Activated effector memory CD4-positive, alpha-beta T cell treated with anti-CD3 and anti-CD28 coated beads, Interleukin-2, amount 50 U/mL, for 16 hours (primary cell): ENCODE measurements around the gene MTMR6.
"Not testable (repeated sequence)": the region's sequence is repeated elsewhere in the genome, so short reads cannot be mapped to it uniquely, and the experiment has no call there.

ENCODE experiments used
- DNase-seq: peaks from one replicate; pipeline ENCODE4 v3.0.0-alpha.2; 2020

MTMR6 gene

GRCh38 chr13:25286969-25287961 is at the start of gene MTMR6:
Gene MTMR6 (minus strand): TSS chr13:25287488. CDS start chr13:25287247, 241 bp downstream.
- DNase-seq, result peak; percentile 99

- no peak for DNase-seq
Observed at GRCh38 chr13:25335856-25336255, 48.6 kb upstream of the MTMR6 start.

- DNase-seq, result no peak
Observed at GRCh38 chr13:25330541-25330940, 43.3 kb upstream of the MTMR6 start.

DNA sequence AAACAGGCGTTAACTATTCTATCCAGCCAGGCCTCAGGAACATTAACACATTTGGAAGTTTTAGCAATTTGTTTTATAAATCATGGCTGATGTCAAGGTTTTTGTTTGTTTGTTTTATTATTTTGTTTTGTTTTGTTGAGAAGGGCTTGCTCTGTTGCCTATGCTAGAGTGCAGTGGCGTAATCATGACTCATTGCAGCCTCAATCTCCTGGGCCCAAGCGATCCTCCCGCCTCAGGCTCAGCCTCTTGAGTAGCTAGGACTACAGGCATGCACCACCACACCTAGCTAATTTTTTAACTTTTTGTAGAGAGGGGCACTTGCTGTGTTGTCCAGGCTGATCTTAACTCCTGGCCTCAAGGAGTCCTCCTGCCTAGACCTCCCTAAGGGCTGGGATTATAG is 42.4 kb upstream of the MTMR6 start:
- DNase-seq, result no peak

GRCh38 chr13:25324100-25324499 is 36.8 kb upstream of the MTMR6 start:
- no peak for DNase-seq

DNA sequence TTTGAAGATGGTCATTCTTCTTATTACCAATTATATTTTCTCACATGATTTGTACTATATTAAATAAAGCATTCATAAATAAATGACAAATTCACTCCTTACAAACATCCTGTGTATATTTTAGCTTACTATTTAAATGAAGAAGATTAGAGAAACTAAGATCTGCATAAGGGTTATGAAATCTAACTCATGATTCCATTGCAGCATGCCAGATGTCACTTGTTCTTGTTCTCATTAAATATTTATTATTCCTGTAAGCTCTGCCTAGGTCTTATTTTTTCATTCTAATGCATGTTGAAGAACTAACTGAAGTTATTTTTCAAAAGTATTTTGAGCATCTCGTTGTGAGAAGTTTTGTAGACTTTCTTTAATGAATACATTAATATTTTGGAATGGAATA is 32.5 kb upstream of the MTMR6 start:
- no peak for DNase-seq

- DNase-seq, result not testable (repeated sequence)
Observed at GRCh38 chr13:25318946-25319345, 31.7 kb upstream of the MTMR6 start.

DNA sequence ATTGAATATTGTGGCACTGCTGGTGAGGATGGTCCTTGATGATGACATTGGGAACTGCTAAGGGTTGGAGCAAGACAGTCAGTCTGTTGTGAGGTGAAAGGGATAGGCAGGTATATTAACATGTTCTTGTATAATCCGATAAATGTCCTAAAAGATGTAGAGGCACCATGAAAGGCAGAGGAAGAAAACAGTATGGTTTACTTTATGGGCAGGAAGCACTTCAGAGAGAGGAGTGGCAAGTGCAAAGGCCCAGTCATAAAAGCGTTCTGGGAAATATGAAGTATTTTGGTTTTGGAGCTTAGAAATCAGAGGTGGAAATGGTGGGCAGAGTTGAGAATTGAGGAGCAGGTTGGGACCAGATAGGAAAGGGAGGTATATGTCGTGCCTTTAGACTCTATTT is 23.6 kb upstream of the MTMR6 start:
- no peak for DNase-seq

GRCh38 chr13:25306671-25307464 is 19.6 kb upstream of the MTMR6 start:
- no peak for DNase-seq

DNA sequence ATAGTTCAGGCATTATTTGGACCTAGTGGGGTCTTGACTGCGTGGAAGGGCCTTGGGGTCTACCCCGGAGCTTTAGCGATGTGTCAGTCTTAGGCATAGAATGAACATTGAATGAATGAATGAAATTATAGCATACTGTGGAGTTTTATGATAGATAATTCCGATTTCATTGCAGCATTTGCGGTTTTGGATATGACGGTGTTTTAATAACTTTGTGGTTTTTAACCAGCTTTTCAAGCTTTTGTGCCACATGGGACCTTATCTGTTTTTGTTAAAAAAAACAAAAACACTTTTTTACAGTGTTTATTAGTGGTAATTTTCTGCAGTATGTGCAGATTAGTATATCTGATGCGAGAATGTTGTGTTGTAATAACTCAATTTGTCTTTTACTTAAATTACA is 14.8 kb upstream of the MTMR6 start:
- no peak for DNase-seq

DNA sequence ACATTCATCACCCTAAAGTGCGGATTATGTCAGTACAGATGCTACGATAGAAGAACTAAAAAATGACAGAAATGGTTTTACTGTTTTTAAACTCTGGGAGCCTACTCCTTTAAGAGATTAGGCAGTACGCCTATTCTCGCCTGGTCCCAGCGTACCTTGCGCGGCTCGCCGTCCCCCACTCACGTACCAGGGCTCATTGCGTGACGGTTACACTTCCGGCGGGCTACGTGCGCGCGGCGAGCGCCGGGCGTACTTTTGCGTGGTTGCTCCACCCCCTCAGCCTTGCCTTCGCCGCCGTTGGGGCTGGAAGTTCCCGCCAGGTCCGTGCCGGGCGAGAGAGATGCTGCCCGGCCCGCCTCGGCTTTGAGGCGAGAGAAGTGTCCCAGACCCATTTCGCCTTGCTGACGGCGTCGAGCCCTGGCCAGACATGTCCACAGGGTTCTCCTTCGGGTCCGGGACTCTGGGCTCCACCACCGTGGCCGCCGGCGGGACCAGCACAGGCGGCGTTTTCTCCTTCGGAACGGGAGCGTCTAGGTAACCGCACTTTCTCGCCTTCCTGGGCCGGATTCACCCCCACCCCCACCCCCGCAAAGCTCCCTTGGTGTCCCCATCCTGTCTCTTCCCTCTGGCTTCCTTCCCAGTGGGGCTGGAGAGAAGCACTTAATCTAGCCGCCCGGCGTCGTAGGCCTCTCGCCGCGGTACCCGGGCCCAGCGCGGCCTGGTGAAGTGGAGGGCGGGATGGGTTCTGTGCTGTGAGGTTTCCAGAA is 14.2 kb upstream of the MTMR6 start, which contains the start of gene NUP58:
TSS of gene NUP58 (plus strand) at position 279 of the 767 bp plus-strand sequence. CDS start at position 428, 149 bp downstream.
- DNase-seq, result peak; percentile 98

- peak; percentile 74 for DNase-seq
Observed at GRCh38 chr13:25300861-25301346, 13.6 kb upstream of the MTMR6 start.

GRCh38 chr13:25295701-25296100 is 8.4 kb upstream of the MTMR6 start:
- no peak for DNase-seq

DNA sequence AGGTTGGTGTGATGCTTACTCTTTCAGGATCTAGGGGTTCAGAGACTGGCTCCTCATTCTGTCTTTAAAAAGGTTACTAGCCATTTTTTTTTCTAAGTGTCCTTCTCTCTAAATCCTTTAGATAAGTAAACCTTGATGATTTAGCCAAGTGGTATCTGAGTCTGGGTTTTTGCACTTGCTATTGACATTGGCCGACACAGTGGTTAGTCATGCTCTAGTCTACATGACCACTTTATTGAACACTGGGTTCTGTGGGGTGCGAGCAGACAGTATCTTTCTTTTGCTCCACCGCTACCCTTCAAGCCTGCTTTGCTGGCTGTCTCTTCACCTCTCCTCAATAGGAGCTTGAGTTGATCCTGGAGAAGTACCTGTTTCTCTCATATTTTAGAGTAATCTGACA is 7.9 kb upstream of the MTMR6 start:
- no peak for DNase-seq

DNA sequence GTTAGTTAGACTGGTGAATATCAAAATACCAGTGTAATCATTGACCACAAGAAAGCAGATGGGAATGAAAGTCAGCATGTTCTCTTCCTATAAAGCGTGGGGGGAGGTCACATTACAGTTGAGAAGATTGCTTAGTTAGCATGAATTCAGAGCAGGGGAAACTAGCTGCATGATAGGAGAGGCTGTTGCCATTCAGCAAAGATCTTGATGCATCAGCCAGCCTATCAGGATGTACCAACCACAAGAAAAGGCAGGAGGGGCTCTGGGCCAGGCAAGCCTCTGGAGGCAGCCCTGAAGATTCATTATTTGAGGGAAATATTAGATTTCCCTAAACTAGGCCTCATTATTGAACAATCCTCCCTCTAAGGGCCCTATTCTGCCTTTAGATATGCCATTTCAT is 5.0 kb upstream of the MTMR6 start:
- no peak for DNase-seq

GRCh38 chr13:25291691-25292090 is 4.4 kb upstream of the MTMR6 start:
- DNase-seq, result no peak

DNA sequence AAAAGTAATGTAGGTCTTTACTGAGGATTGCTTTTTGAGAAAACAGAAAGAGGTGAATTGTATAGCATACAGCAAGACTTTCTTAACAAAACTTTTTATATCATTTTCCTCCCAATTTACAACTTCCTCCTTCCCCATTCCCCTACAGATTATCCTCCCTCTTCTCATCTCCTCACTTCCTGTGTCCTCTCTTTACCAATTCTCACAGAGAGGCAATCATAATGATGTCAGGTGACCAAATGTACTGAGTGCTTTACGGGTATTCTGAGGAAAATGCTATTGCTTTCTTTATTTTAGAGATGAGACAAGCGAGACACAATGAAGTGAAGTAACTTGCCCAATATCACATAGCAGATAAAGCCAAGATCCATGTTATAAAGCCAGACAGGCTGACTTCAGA is 1.7 kb upstream of the MTMR6 start:
- DNase-seq, result no peak

DNA sequence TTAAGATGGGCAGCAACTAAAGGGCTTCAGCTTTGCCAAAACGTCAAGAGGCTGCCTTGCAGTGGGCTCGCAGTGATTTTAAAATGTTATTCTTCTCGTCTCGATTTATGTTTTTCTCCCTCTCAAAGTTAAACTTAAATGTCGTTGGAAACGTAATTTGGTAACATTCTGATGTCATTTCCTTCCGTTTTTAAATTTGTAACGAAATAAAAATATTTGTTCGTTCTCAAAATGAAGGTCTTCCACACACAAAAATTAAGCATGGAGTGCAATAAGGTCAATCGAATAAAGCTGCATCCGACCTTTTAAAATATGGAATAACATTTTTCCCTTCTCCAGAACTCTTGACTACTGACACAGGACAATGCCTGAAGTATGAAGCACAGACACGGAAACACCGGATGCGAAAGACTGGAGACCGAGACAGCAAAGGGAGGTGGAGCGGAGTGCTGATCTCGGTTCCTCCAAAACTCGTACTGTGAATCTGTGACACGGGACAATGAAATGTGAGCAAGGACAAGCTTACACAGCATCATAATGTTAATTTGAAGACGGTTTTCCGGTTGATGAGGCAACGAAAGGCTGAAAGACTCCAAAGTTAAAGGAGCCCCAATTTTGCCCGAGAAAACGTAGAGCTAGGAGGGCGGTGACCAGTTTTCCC is 850 bp downstream of the MTMR6 start:
- DNase-seq, result peak; percentile 75

GRCh38 chr13:25281935-25282332 is 5.4 kb downstream of the MTMR6 start:
- no peak for DNase-seq

- DNase-seq, result no peak
Observed at GRCh38 chr13:25281193-25281934, 5.9 kb downstream of the MTMR6 start.

DNA sequence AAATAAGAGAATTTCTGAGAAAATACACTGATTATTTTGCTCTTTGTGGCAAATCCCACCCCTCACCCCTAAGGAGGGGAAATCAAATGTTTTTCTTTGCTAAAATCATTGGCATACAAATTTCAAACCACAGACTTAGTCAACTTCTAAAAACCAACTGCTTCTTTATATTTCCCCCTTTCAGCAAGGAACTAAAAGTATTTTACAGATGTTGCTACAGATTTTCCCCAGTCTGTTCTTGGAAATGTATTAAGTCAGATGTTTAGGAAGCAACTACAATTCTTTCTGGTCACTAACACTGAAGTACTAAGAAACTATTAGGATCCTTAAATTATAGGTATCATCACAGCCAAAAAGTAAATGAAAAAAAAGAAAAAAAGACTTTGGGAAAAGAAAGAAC is 6.9 kb downstream of the MTMR6 start:
- no peak for DNase-seq
